ENCODE results near the gene MRPS22.

Gene MRPS22

DNA sequence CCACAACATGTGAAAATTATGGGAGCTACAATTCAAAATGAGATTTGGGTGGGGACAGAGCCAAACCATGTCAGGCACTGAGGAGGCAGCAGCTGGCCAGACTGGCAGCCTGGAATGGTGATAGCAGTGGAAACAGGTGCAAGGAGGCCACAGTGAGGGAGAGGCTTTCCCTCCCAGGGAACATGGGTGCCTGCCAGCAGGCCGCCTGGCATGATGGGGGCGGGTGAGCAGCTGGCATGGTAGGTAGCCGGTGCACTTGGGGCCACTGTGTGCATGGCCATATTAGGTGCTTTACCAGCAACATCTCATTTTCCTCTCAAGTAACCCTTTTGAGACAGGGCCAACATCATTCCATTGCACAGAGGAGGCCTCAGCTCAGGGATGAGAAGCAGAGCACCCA, 18.3 kb upstream of the MRPS22 start:
- Histone ChIP-seq H3K9me2 (replicated peaks; ENCODE audit: control insufficient read depth, low read length) (no peaks in the 10 kb centered on the region), H3K9me3 (ENCODE audit: control insufficient read depth, insufficient read depth, low read length) (no peaks in the 10 kb centered on the region)
- TF ChIP-seq CTCF (IDR thresholded peaks at IDR 0.05; ENCODE audit: low read depth, low read length, poor library complexity, severe bottlenecking) (no peak), EZH2phosphoT487 (IDR thresholded peaks at IDR 0.05; ENCODE audit: borderline replicate concordance, low read length) (no peak)

DNA sequence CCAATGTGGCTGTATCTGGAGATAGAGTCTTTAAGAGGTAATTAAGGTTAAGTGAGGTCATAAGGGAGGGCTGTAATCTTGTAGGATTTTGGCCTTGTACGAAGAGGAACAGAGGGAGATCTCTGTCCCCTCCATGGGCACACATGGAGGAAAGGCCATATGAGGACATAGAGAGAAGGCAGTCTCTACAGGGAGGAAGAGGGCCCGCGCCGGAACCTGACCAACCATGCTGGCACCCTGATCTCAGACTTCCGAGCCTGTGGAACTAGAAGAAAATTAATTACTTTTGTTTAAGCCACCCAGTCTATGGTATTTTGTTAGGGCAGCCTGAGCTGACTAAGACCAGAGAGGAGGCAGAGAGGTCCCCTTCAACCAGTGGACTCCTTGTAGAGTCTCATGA, 17.7 kb upstream of the MRPS22 start:
- Histone ChIP-seq H3K4me3 (ENCODE audit: low read length) (no peak overlapping the region), H3K36me3 (ENCODE audit: control insufficient read depth, low read length) (no peaks in the 10 kb centered on the region), H3K9me3 (ENCODE audit: control insufficient read depth, insufficient read depth, low read length) (no peaks in the 10 kb centered on the region), H3K9me2 (replicated peaks; ENCODE audit: control insufficient read depth, low read length) (no peaks in the 10 kb centered on the region), H3K4me1 (ENCODE audit: control insufficient read depth, low read length) (peaks cover 6% of the 10 kb centered on the region; the same call in 1 of the 2 replicates), H3K79me2 (ENCODE audit: control insufficient read depth, low read length) (no peaks in the 10 kb centered on the region), H3K4me2 (ENCODE audit: low read length) (no peak overlapping the region), H3K27ac (ENCODE audit: low read depth, low read length) (no peak overlapping the region), H4K20me1 (ENCODE audit: control insufficient read depth, insufficient read depth, low read depth, low read length) (no peaks in the 10 kb centered on the region), H3K27me3 (ENCODE audit: control insufficient read depth, low read length) (peaks cover 5% of the 10 kb centered on the region; the same call in 1 of the 2 replicates), H3F3A (ENCODE audit: control insufficient read depth, insufficient read depth) (no peaks in the 10 kb centered on the region)
- TF ChIP-seq CTCF (IDR thresholded peaks at IDR 0.05; ENCODE audit: low read depth, low read length, poor library complexity, severe bottlenecking), result no peak

More for the DNA sequence above, 18.3 kb upstream of the MRPS22 start:
- H3K27me3 ChIP-seq (ENCODE audit: control insufficient read depth, low read length), result peaks cover 5% of the 10 kb centered on the region; the same call in 1 of the 2 replicates
- no peaks in the 10 kb centered on the region for H3K79me2 ChIP-seq (ENCODE audit: control insufficient read depth, low read length)
- no peaks in the 10 kb centered on the region for H3K36me3 ChIP-seq (ENCODE audit: control insufficient read depth, low read length)
- no peak overlapping the region for H3K27ac ChIP-seq (ENCODE audit: low read depth, low read length)
- H3K4me2 ChIP-seq (ENCODE audit: low read length), result no peak overlapping the region
- no peak overlapping the region for H3K4me3 ChIP-seq (ENCODE audit: low read length)
- peaks cover 6% of the 10 kb centered on the region; the same call in 1 of the 2 replicates for H3K4me1 ChIP-seq (ENCODE audit: control insufficient read depth, low read length)
- no peaks in the 10 kb centered on the region for H4K20me1 ChIP-seq (ENCODE audit: control insufficient read depth, insufficient read depth, low read depth, low read length)
- no peaks in the 10 kb centered on the region for H3F3A ChIP-seq (ENCODE audit: control insufficient read depth, insufficient read depth)

- Histone ChIP-seq H3K9me2 (replicated peaks; ENCODE audit: control insufficient read depth, low read length) (no peaks in the 10 kb centered on the region), H3F3A (ENCODE audit: control insufficient read depth, insufficient read depth) (no peaks in the 10 kb centered on the region), H3K27me3 (ENCODE audit: control insufficient read depth, low read length) (peaks cover 5% of the 10 kb centered on the region; the same call in 1 of the 2 replicates), H3K4me1 (ENCODE audit: control insufficient read depth, low read length) (peaks cover 6% of the 10 kb centered on the region; the same call in 1 of the 2 replicates), H3K27ac (ENCODE audit: low read depth, low read length) (no peak overlapping the region), H3K4me2 (ENCODE audit: low read length) (no peak overlapping the region), H3K9me3 (ENCODE audit: control insufficient read depth, insufficient read depth, low read length) (no peaks in the 10 kb centered on the region), H4K20me1 (ENCODE audit: control insufficient read depth, insufficient read depth, low read depth, low read length) (no peaks in the 10 kb centered on the region), H3K79me2 (ENCODE audit: control insufficient read depth, low read length) (no peaks in the 10 kb centered on the region), H3K36me3 (ENCODE audit: control insufficient read depth, low read length) (no peaks in the 10 kb centered on the region), H3K4me3 (ENCODE audit: low read length) (no peak overlapping the region)
- TF ChIP-seq EZH2phosphoT487 (IDR thresholded peaks at IDR 0.05; ENCODE audit: borderline replicate concordance, low read length) (no peak), CTCF (IDR thresholded peaks at IDR 0.05; ENCODE audit: low read depth, low read length, poor library complexity, severe bottlenecking) (no peak)
Observed at GRCh38 chr3:139326707-139327106, 17.1 kb upstream of the MRPS22 start.
